ENCODE results near the gene PCDHB4.
"Not testable (repeated sequence)": the region's sequence is repeated elsewhere in the genome, so short reads cannot be mapped to it uniquely, and the experiment has no call there.

PCDHB4 gene

DNA sequence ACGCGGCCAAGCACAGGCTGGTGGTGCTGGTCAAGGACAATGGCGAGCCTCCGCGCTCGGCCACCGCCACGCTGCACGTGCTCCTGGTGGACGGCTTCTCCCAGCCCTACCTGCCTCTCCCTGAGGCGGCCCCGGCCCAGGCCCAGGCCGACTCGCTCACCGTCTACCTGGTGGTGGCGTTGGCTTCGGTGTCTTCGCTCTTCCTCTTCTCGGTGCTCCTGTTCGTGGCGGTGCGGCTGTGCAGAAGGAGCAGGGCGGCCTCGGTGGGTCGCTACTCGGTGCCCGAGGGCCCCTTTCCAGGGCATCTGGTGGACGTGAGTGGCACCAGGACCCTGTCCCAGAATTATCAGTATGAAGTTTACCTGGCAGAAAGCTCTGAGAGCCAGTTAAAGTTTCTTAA is 36.3 kb downstream of the PCDHB4 start:
- CTCF ChIA-PET; H3K4me3 ChIP-seq (ENCODE audit: control insufficient read depth in 1 of 7, extremely low read depth in 1 of 7, insufficient read depth in 4 of 7, low read depth in 2 of 7, low read length in 6 of 7); H3K36me3 ChIP-seq (ENCODE audit: control insufficient read depth in 4 of 4, insufficient read depth in 4 of 4, low read length in 3 of 4); H3K4me1 ChIP-seq (ENCODE audit: control extremely low read depth in 1 of 4, control insufficient read depth in 4 of 4, insufficient read depth in 4 of 4, low read length in 3 of 4); DNase-seq; H3K27ac ChIP-seq (ENCODE audit: insufficient read depth in 1 of 2, low read depth in 1 of 2, low read length in 2 of 2, poor library complexity in 1 of 2, severe bottlenecking in 2 of 2); POLR2A ChIA-PET: not testable (repeated sequence)
- Histone ChIP-seq H3K27me3 (replicated peaks in 2 of 5; ENCODE audit: control insufficient read depth in 4 of 5, insufficient read depth in 5 of 5, low read length in 4 of 5) (peaks cover 0 to 26% (median 2%) of the 10 kb centered on the region in 5 experiments), H3K9me3 (ENCODE audit: control extremely low read depth in 1 of 5, control insufficient read depth in 4 of 5, insufficient read depth in 2 of 5, low read depth in 1 of 5, low read length in 4 of 5) (peaks cover 2 to 30% (median 18%) of the 10 kb centered on the region in 5 experiments)
- WGBS (ENCODE audit: insufficient coverage) = 40% methylated on average over 13 of the region's 28 CpGs

DNA sequence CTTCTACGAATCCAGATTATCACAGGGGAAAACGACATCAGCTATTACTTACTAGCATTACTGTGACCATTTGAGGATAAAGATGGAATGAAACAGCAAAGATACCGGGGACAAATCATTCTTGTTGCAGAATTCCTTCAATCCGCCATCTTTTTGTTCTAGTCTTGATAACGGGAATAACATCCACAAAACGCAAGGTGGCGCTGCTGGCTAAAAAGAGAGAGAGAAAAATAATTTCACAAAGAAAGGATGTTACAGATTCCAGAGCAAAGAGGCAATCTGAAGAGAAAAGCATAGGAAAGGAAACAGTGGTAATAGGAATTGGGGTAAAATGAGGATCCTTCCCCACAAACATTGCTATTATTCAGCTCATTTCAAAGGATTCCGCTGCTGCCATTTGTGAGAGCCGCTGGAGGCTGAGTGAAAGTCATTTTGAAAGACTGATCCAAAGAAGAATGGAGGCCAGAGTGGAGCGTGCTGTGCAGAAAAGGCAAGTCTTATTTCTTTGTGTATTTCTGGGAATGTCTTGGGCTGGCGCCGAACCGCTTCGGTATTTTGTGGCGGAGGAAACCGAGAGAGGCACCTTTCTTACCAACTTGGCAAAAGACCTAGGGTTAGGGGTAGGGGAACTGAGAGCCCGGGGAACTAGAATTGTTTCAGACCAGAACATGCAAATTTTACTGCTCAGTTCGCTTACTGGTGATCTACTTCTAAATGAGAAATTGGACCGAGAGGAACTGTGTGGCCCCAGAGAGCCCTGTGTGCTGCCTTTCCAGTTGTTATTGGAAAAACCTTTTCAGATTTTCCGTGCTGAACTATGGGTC is 51.0 kb downstream of the PCDHB4 start, which contains the start of gene PCDHB7:
PCDHB7 (plus strand) TSS at position 264 of the 824 bp plus-strand sequence; CDS start at position 456, 192 bp downstream.
- WGBS (ENCODE audit: insufficient coverage) = 37% methylated on average over 16 of the region's 20 CpGs
- no peak within 1 kb of the TSS for H3K27ac ChIP-seq (ENCODE audit: insufficient read depth in 1 of 2, low read depth in 1 of 2, low read length in 2 of 2, poor library complexity in 1 of 2, severe bottlenecking in 2 of 2)
- H3K36me3 ChIP-seq (ENCODE audit: control insufficient read depth in 4 of 4, insufficient read depth in 4 of 4, low read length in 3 of 4) = no peaks in the 10 kb centered on the region
- H3K4me1 ChIP-seq (ENCODE audit: control extremely low read depth in 1 of 4, control insufficient read depth in 4 of 4, insufficient read depth in 4 of 4, low read length in 3 of 4) = no peaks in the 10 kb centered on the region
- peaks cover 10 to 29% (median 16%) of the 10 kb centered on the region in 5 experiments for H3K27me3 ChIP-seq (replicated peaks in 2 of 5; ENCODE audit: control insufficient read depth in 4 of 5, insufficient read depth in 5 of 5, low read length in 4 of 5)
- DNase-seq = peak in 2 of 3 donors; percentile 11 to 27
- POLR2A ChIA-PET = no interaction called here
- CTCF ChIA-PET = no interaction called here
- H3K9me3 ChIP-seq (ENCODE audit: control extremely low read depth in 1 of 5, control insufficient read depth in 4 of 5, insufficient read depth in 2 of 5, low read depth in 1 of 5, low read length in 4 of 5) = peaks cover 4 to 28% (median 19%) of the 10 kb centered on the region in 5 experiments
- H3K4me3 ChIP-seq (ENCODE audit: control insufficient read depth in 1 of 7, extremely low read depth in 1 of 7, insufficient read depth in 4 of 7, low read depth in 2 of 7, low read length in 6 of 7) = no peak within 1 kb of the TSS

DNA sequence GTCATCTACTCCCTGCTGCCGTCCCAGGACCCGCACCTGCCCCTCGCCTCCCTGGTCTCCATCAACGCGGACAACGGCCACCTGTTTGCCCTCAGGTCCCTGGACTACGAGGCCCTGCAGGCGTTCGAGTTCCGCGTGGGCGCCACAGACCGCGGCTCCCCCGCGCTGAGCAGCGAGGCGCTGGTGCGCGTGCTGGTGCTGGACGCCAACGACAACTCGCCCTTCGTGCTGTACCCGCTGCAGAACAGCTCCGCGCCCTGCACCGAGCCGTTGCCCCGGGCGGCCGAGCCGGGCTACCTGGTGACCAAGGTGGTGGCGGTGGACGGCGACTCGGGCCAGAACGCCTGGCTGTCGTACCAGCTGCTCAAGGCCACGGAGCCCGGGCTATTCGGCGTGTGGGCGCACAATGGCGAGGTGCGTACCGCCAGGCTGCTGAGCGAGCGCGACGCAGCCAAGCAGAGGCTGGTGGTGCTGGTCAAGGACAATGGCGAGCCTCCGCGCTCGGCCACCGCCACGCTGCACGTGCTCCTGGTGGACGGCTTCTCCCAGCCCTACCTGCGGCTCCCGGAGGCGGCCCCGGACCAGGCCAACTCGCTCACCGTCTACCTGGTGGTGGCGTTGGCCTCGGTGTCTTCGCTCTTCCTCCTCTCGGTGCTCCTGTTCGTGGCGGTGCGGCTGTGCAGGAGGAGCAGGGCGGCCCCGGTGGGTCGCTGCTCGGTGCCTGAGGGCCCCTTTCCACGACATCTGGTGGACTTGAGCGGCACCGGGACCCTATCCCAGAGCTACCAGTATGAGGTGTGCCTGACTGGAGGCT is 52.9 kb downstream of the PCDHB4 start:
- H3K4me1 ChIP-seq (ENCODE audit: control extremely low read depth in 1 of 4, control insufficient read depth in 4 of 4, insufficient read depth in 4 of 4, low read length in 3 of 4); POLR2A ChIA-PET; CTCF ChIA-PET; H3K36me3 ChIP-seq (ENCODE audit: control insufficient read depth in 4 of 4, insufficient read depth in 4 of 4, low read length in 3 of 4); DNase-seq; H3K4me3 ChIP-seq (ENCODE audit: control insufficient read depth in 1 of 7, extremely low read depth in 1 of 7, insufficient read depth in 4 of 7, low read depth in 2 of 7, low read length in 6 of 7); H3K27ac ChIP-seq (ENCODE audit: insufficient read depth in 1 of 2, low read depth in 1 of 2, low read length in 2 of 2, poor library complexity in 1 of 2, severe bottlenecking in 2 of 2): not testable (repeated sequence)
- whole genome bisulfite sequencing (ENCODE audit: insufficient coverage) = 40% methylated on average over 52 of the region's 79 CpGs
- peaks cover 4 to 38% (median 22%) of the 10 kb centered on the region in 5 experiments for H3K9me3 ChIP-seq (ENCODE audit: control extremely low read depth in 1 of 5, control insufficient read depth in 4 of 5, insufficient read depth in 2 of 5, low read depth in 1 of 5, low read length in 4 of 5)
- H3K27me3 ChIP-seq (replicated peaks in 2 of 5; ENCODE audit: control insufficient read depth in 4 of 5, insufficient read depth in 5 of 5, low read length in 4 of 5) = peaks cover 13 to 38% (median 17%) of the 10 kb centered on the region in 5 experiments
